HAP-1 (cell line): ENCODE results near the gene RNF4.

ENCODE experiments used
- DNase-seq, 2 experiments: peaks; one replicate each; pipeline ENCODE4 v3.0.0-alpha.2; 2016 to 2020; ENCODE audit warnings: low spot score in 2 of 2
- H3K27me3 ChIP-seq: fragments of 250-450 bp; sonication (Bioruptor Pico); 2 replicates; pipeline ENCODE4 v1.5.1; 2020; ENCODE audit warnings: low read depth, mild to moderate bottlenecking, moderate library complexity
- H3K36me3 ChIP-seq: fragments of 250-450 bp; sonication (Bioruptor Pico); replicated peaks from 2 replicates; pipeline ENCODE4 v1.5.1; 2020; ENCODE audit warnings: mild to moderate bottlenecking
- H3K4me1 ChIP-seq: fragments of 250-450 bp; sonication (Bioruptor Pico); 2 replicates; pipeline ENCODE4 v1.5.1; 2020; ENCODE audit warnings: mild to moderate bottlenecking
- H3K4me3 ChIP-seq: fragments of 250-450 bp; sonication (Bioruptor Pico); 2 replicates; pipeline ENCODE4 v1.5.1; 2020; ENCODE audit warnings: mild to moderate bottlenecking, moderate library complexity
- H3K9me3 ChIP-seq: fragments of 250-450 bp; sonication (Bioruptor Pico); 2 replicates; pipeline ENCODE4 v1.5.1; 2020; ENCODE audit warnings: mild to moderate bottlenecking, moderate library complexity
- in situ Hi-C: fragments of 300-500 bp; cut with MboI; formaldehyde crosslinking; loops from 3 replicates; pipeline ENCODE4 v1.14.3; 2020; ENCODE audit warnings: low sequenced_read_pairs, inconsistent platforms, mixed read lengths

RNF4 gene

DNA sequence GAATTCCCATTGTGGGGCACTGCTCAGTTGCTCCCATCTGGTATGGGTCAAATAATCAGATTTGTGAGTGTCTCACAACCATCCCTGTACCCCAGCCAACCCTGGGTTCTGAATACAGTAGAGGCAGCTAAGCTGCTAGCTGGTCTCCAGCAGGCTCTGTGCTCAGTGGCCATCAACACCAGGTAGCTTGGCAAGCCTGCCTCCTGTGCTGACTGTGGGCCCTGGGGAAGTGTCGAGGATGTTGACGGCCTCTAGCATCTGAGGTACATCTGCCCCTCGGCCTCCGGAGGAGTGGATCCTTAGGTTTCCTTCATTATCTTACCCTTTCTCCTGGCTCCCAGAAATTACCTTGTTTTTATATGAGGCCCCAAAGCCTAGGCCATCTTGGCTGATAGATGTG lies 13.3 kb downstream of the RNF4 start:
- no peak for DNase-seq
- Histone ChIP-seq H3K36me3 (peaks cover 2% of the 10 kb centered on the region), H3K27me3 (no peaks in the 10 kb centered on the region), H3K4me3 (no peak overlapping the region), H3K9me3 (no peaks in the 10 kb centered on the region), H3K4me1 (peaks cover 13% of the 10 kb centered on the region)
- in situ Hi-C loops: no loop called here

DNA sequence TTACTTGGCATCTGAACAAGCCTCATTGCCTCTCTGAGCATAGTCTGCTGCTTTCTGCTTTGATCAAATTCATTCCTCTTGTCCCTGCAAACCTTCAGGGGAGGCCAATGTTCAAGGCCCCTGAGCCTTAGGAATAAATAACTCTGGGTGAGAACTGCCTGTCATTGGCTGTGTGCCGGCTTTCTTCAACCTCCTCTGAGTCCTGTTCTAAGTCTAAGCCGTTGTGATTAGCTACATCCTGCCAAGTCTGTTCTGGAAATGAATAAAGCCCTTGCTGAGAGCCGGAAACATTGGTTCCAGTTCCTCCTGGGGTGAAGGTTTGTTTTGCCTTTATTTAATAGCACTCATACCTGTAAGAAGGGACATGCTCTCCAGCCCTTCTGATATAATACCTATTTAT lies 13.8 kb downstream of the RNF4 start:
- no peak for DNase-seq
- peaks cover 8% of the 10 kb centered on the region for H3K4me1 ChIP-seq
- in situ Hi-C loops: no loop called here
- H3K4me3 ChIP-seq: no peak overlapping the region
- H3K9me3 ChIP-seq: no peaks in the 10 kb centered on the region
- H3K36me3 ChIP-seq: peaks cover 7% of the 10 kb centered on the region
- H3K27me3 ChIP-seq: no peaks in the 10 kb centered on the region

DNA sequence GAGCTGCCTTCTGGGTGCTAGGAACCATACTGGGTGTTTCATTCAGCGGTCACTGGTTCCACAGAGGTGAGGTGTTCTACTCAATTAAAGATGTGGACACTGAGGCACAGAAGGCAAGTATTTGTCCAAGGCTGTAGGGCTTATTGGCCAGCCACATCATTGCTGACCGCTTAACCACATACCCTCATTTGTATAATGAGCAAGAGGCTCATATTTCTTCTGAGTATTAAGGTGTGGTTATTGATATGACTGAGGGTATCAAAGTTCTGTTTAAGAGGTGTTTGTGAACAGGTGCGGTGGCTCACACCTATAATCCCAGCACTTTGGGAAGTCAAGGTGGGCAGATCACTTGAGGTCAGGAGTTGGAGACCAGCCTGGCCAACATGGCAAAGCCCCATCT lies 14.3 kb downstream of the RNF4 start:
- Histone ChIP-seq H3K4me3 (no peak overlapping the region), H3K9me3 (no peaks in the 10 kb centered on the region), H3K27me3 (no peaks in the 10 kb centered on the region), H3K4me1 (peaks cover 5% of the 10 kb centered on the region), H3K36me3 (peaks cover 10% of the 10 kb centered on the region)
- in situ Hi-C loops: no loop called here
- DNase-seq: no peak

DNA sequence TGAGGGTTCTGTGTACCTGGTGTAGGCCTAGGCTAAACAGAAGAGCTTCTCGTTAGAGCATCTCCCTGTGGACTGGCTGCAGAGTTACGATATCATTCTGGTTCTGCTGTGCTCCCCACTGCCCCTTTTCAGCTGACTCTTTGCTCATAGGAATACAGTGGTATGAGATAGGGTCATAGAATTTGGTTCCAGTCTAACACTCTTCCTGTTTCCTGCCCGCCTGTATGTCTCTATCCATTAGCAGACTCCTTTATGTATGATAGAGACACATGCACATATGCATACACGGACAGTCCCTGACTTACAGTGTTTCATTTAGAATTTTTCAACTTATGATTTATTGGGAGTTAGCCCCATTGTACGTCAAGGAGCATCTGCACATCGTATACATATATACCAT lies 15.3 kb downstream of the RNF4 start:
- H3K4me3 ChIP-seq: no peak overlapping the region
- H3K36me3 ChIP-seq: peaks cover 12% of the 10 kb centered on the region
- in situ Hi-C loops: no loop called here
- H3K9me3 ChIP-seq: no peaks in the 10 kb centered on the region
- peaks cover 2% of the 10 kb centered on the region; the same call in 1 of the 2 replicates for H3K4me1 ChIP-seq
- no peaks in the 10 kb centered on the region for H3K27me3 ChIP-seq
- no peak for DNase-seq

DNA sequence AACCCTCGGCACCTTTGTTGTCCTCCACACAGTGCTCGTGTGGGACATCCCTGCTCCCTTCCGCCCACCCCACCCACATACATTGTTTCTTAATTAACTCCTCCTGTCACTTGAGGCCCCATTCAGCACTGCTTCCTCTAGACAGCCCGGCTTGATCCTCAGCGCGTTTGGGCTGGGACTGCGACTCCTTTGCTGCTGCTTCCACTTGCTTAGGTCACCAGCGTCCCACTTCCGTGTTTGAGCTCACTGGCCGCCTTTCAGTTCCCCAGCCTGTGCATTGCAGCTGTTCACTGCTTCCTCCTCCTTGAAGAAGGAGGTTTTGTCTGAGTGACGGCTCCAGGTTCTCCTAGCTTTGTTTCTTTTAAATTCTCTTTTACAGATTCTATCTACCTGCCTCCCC lies 16.1 kb downstream of the RNF4 start:
- H3K27me3 ChIP-seq: no peaks in the 10 kb centered on the region
- no peak for DNase-seq
- no peak overlapping the region for H3K4me3 ChIP-seq
- H3K4me1 ChIP-seq: no peaks in the 10 kb centered on the region
- H3K9me3 ChIP-seq: no peaks in the 10 kb centered on the region
- in situ Hi-C loops: no loop called here
- peaks cover 20% of the 10 kb centered on the region for H3K36me3 ChIP-seq

DNA sequence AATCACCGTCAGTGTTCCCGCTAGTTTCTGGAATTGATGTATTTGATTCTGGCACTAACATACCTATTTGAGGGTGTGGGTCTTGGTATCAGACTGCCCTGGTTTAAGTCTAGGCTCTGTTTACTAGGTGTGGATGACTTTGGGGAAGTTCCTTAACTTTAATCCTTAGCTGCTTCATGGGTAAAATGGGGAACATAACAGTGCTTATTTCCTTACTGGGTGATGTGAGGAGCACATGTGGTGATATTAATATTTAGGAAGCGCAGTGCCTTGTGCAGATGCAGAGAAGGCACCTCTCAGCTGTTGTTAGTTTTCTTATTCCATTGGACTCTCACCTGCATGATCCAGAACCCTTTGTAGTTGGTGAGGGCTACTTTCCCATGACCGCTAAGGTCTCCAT lies 17.1 kb downstream of the RNF4 start:
- in situ Hi-C loops: no loop called here
- Histone ChIP-seq H3K4me3 (no peak overlapping the region), H3K27me3 (no peaks in the 10 kb centered on the region), H3K9me3 (no peaks in the 10 kb centered on the region), H3K36me3 (peaks cover 29% of the 10 kb centered on the region), H3K4me1 (no peaks in the 10 kb centered on the region)
- no peak for DNase-seq

DNA sequence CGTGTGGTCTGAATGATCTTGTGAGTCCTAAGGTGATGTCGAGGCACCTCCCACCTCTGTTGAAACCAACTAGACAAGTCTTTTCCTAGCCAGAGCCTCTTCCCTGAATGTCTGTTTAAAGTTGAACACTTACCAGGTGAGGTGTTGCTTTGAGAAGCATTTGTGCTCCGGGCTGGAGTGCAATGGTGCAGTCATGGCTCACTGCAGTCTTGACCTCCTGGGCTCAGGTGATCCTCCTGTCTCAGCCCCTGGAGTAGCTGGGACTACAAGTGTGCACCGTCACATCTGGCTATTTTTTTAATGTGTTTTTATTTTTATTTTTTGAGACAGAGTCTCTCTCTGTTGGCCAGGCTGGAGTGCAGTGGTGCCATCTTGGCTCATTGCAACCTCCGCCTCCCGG lies 18.1 kb downstream of the RNF4 start:
- DNase-seq: no peak
- Histone ChIP-seq H3K36me3 (peaks cover 40% of the 10 kb centered on the region), H3K9me3 (no peaks in the 10 kb centered on the region), H3K4me3 (no peak overlapping the region), H3K27me3 (no peaks in the 10 kb centered on the region), H3K4me1 (no peaks in the 10 kb centered on the region)
- in situ Hi-C loops: no loop called here

DNA sequence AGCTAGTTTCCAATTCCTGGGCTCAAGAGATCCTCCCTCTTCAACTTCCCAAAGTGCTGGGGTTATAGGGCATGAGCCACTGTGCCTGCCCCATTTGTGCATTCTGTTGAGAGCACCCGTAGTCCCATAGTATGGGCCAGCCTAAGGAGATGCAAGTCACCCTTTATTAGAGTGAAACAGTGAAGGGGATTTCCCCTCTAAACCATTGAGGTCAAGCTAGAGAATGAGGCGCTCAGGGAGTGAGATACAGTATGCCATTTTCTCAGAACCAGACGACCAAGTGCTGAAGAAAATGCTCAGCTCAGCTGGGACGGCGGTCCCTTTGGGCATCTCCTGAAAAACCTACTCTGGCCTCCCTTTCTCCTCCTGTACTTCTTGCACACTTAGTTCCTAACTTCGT lies 18.7 kb downstream of the RNF4 start:
- no peak for DNase-seq
- Histone ChIP-seq H3K9me3 (no peaks in the 10 kb centered on the region), H3K27me3 (no peaks in the 10 kb centered on the region), H3K36me3 (peaks cover 44% of the 10 kb centered on the region), H3K4me1 (no peaks in the 10 kb centered on the region), H3K4me3 (no peak overlapping the region)
- in situ Hi-C loops: no loop called here

DNA sequence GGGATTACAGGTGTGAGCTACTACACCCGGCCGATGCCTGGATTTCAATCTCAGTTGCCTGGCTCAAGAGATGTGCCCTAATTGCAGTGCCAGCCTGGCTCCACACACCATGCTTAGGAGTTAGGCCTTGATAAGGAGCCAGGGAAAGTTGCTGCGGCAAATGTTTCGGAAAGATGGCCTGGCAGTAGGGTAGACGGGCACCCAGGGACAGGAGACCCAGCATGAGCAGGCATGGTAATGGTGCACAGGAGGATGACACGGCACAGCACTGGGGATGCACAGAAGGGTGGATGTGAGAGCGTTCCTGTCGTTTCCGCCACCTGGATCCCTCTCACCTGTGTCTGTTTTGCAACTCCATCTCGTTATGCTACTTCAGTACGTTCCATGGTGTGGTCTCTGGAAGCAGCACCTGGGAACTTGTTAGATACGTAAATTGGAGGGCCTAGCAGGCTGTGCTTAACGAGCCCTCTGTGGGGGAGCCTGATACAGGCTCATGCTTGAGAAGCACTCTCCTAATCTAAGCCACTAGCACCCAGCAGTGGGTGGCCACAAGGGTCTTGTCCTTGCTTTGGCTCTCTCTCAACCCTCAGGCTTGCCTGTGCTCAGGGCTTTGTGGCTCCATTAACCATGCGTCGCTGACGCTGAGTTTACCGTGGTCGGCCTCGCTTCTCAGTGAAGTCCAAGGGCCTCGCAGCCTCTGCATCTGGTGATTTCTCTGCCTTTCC lies 20.3 kb downstream of the RNF4 start:
- peaks cover 57% of the 10 kb centered on the region for H3K36me3 ChIP-seq

DNA sequence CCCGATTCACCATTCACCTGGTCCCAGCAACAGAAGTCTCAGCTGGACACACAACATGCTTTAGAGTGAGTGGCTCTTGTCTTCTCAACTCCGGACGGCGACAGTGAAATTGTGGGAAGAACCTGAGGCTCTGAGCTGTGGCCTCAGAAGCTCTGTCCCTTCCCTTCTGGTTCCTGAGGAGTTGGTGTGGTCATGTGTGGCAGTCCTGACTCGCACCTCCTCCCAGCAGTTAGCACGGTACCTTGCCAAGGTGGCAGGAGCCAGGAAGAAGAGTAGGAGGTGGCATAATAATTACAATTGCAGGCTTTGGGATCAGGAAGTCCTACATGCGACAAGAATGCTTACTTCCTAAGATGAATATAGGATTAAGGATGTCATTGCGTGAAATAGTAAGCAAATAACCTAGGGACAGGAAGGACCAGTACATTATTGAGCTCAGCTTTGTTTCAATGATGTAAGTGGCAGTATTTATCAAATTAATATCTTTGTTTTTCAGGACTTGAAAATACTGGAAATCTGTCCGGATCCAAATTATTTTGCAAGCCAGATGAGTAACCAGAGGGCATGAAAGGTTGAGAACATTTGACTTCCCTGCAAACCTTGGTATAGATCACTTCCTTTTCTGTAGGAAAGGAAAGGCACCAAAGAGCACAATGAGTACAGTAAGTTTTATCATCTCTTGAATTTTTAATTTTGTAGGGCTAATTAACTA lies 21.1 kb downstream of the RNF4 start:
- no peak overlapping the region for H3K4me3 ChIP-seq
- H3K27me3 ChIP-seq: no peaks in the 10 kb centered on the region
- H3K9me3 ChIP-seq: no peaks in the 10 kb centered on the region
- in situ Hi-C loops: no loop called here
- peaks cover 61% of the 10 kb centered on the region for H3K36me3 ChIP-seq
- no peaks in the 10 kb centered on the region for H3K4me1 ChIP-seq
- no peak for DNase-seq

More for the DNA sequence above, 20.3 kb downstream of the RNF4 start:
- in situ Hi-C loops: no loop called here
- Histone ChIP-seq H3K4me3 (no peak overlapping the region), H3K27me3 (no peaks in the 10 kb centered on the region), H3K9me3 (no peaks in the 10 kb centered on the region), H3K4me1 (no peaks in the 10 kb centered on the region)
- DNase-seq: no peak

DNA sequence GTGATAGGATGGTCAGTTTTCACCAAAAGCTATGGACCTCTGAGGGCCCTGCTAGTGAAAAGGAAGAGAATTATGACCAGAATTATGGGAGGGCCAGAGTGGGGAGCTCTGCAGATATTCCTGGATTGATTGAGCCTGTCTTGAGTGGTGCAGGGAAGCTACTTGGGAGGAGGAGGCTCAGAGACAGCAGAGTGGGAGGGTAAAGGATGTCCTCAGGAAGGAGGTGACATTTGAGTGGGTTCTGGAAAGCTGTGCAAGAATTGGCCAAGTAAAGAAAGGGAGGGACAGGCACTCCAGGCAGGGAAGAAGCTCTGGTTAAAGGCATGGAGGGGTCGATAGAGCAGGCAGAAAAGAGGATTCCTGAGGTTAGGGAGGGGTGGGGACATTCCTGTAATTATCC lies 24.1 kb downstream of the RNF4 start:
- peaks cover 78% of the 10 kb centered on the region for H3K36me3 ChIP-seq
- in situ Hi-C loops: no loop called here
- no peaks in the 10 kb centered on the region for H3K9me3 ChIP-seq
- H3K4me3 ChIP-seq: no peak overlapping the region
- H3K27me3 ChIP-seq: no peaks in the 10 kb centered on the region
- DNase-seq: no peak
- H3K4me1 ChIP-seq: no peaks in the 10 kb centered on the region

DNA sequence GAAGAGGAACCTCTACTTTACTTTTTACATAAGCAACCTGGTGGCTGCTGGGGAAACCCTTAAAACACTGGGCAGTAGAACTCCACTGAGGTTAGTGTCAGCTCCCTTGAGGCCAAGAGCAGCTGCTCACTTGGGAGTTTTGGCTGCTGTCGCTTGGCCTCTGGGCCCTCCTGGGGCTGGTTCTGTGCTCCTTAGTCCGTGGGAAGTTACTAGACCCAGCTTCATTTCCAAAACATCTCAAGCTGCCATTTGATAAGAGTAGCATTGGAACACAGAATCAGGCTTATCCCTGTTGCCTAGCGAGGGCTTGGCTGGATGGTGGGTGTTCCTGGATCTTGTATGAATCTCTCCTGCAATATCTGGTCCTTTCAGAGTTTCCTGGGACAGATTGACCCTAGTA lies 26.1 kb downstream of the RNF4 start:
- Histone ChIP-seq H3K36me3 (peaks cover 88% of the 10 kb centered on the region), H3K9me3 (no peaks in the 10 kb centered on the region), H3K4me3 (no peak overlapping the region), H3K27me3 (no peaks in the 10 kb centered on the region), H3K4me1 (no peaks in the 10 kb centered on the region)
- DNase-seq: no peak
- in situ Hi-C loops: no loop called here

DNA sequence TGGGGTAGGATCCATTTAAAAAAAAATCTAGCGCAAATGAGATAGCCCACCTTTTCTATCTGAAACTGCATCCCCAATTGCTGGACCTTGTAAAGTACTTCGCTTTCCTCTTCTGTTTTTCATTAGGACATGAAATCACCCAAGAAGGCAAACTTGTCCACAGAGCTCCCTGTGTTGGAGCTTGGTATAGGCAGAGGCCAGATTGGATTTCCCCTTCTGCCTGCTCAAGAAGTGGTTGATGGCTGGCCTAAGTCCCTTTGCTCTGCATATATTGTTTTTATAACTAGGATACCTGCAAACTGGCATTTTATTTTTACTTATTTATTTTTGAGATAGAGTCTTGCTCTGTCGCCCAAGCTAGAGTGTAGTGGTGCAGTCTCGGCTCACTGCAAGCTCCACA lies 28.4 kb downstream of the RNF4 start:
- Histone ChIP-seq H3K4me3 (no peak overlapping the region), H3K27me3 (no peaks in the 10 kb centered on the region), H3K4me1 (no peaks in the 10 kb centered on the region), H3K9me3 (no peaks in the 10 kb centered on the region), H3K36me3 (peaks cover 88% of the 10 kb centered on the region)
- in situ Hi-C loops: no loop called here
- DNase-seq: no peak

DNA sequence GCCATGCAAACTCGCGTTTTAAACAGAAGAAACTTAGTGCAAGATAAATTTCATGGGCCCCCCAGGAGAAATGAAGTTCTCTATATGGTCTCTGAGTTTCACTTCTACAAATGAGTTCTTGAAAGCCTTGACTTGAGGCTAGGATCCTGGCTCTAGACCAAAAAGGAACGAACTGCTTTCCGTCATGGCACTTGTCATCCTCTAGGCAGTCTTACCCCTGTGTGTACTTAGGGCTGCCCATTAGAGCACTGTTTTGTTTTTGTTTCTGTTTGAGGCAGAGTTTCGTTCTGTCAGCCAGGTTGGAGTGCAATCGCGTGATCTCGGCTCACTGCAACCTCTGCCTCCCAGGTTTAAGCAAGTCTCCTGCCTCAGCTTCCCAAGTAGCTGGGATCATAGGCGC lies 29.0 kb downstream of the RNF4 start:
- H3K9me3 ChIP-seq: no peaks in the 10 kb centered on the region
- no peak overlapping the region for H3K4me3 ChIP-seq
- no peaks in the 10 kb centered on the region for H3K27me3 ChIP-seq
- H3K4me1 ChIP-seq: no peaks in the 10 kb centered on the region
- no peak for DNase-seq
- in situ Hi-C loops: no loop called here
- peaks cover 83% of the 10 kb centered on the region for H3K36me3 ChIP-seq
